Liver (tissue), 9 donors: Measurements from ENCODE around the gene ANKRD60. TPM values are rescaled to one million over a fixed set of nuclear protein-coding genes. Genes with fewer than 3 reads are reported as not detected.

Source experiments
- DNase-seq: peaks from one replicate; pipeline ENCODE4 v3.0.0-alpha.2; 2017; ENCODE audit warnings: low spot score
- H3K27ac ChIP-seq, 2 donors: one replicate each; pipeline ENCODE4 v1.7.0; 2013; ENCODE audit warnings: inconsistent platforms in 2 of 2, low read length in 2 of 2, control low read depth in 1 of 2, low read depth in 1 of 2, mild to moderate bottlenecking in 1 of 2
- H3K27me3 ChIP-seq, 4 donors: one replicate each; pipeline versions ENCODE4 v1.6.1 to v1.7.0; 2013; ENCODE audit warnings: low read length in 3 of 4, inconsistent platforms in 1 of 4, mild to moderate bottlenecking in 1 of 4, moderate library complexity in 1 of 4; ENCODE audit not compliant: control insufficient read depth in 4 of 4, insufficient read depth in 4 of 4
- H3K36me3 ChIP-seq, 4 donors: one replicate each; pipeline versions ENCODE4 v1.6.1 to v1.7.0; 2013; ENCODE audit warnings: low read length in 3 of 4, mild to moderate bottlenecking in 3 of 4, low read depth in 1 of 4, moderate library complexity in 1 of 4; ENCODE audit not compliant: control insufficient read depth in 4 of 4, insufficient read depth in 3 of 4
- H3K4me1 ChIP-seq, 4 donors: one replicate each; pipeline versions ENCODE4 v1.6.1 to v1.7.0; 2013; ENCODE audit warnings: low read length in 3 of 4, mild to moderate bottlenecking in 3 of 4, moderate library complexity in 1 of 4; ENCODE audit not compliant: control insufficient read depth in 4 of 4, insufficient read depth in 4 of 4
- H3K4me3 ChIP-seq, 3 donors: one replicate each; pipeline versions ENCODE4 v1.6.1 to v1.7.0; 2013; ENCODE audit warnings: low read length in 3 of 3, control low read depth in 1 of 3, low read depth in 1 of 3, mild to moderate bottlenecking in 1 of 3
- H3K9ac ChIP-seq, 2 donors: one replicate each; pipeline ENCODE4 v1.7.0; 2013; ENCODE audit warnings: low read length in 2 of 2, mild to moderate bottlenecking in 2 of 2, moderate library complexity in 2 of 2, control low read depth in 1 of 2, low read depth in 1 of 2
- H3K9me3 ChIP-seq, 4 donors: one replicate each; pipeline versions ENCODE4 v1.6.1 to v1.7.0; 2013; ENCODE audit warnings: low read length in 3 of 4; ENCODE audit not compliant: control insufficient read depth in 4 of 4
- ATF3 ChIP-seq: IDR thresholded peaks from 2 replicates; pipeline ENCODE4 v1.6.1; 2016; ENCODE audit warnings: antibody characterized with exemption
- EGR1 ChIP-seq, 2 donors: IDR thresholded peaks; 2 replicates each; pipeline ENCODE4 v1.6.1; 2016 to 2018; ENCODE audit warnings: antibody characterized with exemption in 2 of 2, low read depth in 2 of 2
- FOXA1 ChIP-seq: IDR thresholded peaks from 2 replicates; pipeline ENCODE4 v1.6.1; 2016; ENCODE audit warnings: antibody characterized with exemption
- FOXA2 ChIP-seq: IDR thresholded peaks from 2 replicates; pipeline ENCODE4 v1.6.1; 2016; ENCODE audit warnings: antibody characterized with exemption
- GABPA ChIP-seq, 2 donors: IDR thresholded peaks in 1 of 2; conservative IDR thresholded peaks in 1 of 2; 2 replicates each; pipeline ENCODE4 v1.6.1; 2016; ENCODE audit warnings: antibody characterized with exemption in 2 of 2, mild to moderate bottlenecking in 1 of 2, moderate library complexity in 1 of 2
- HNF4A ChIP-seq, 2 donors: conservative IDR thresholded peaks; 2 replicates each; pipeline ENCODE4 v1.6.1; 2016; ENCODE audit warnings: antibody characterized with exemption in 2 of 2, mild to moderate bottlenecking in 2 of 2
- HNF4G ChIP-seq: IDR thresholded peaks from 2 replicates; pipeline ENCODE4 v1.6.1; 2016; ENCODE audit warnings: antibody characterized with exemption
- JUND ChIP-seq, 2 donors: IDR thresholded peaks; 2 replicates each; pipeline ENCODE4 v1.6.1; 2016; ENCODE audit warnings: antibody characterized with exemption in 2 of 2
- RAD21 ChIP-seq, 2 donors: IDR thresholded peaks; 2 replicates each; pipeline ENCODE4 v1.6.1; 2016; ENCODE audit warnings: antibody characterized with exemption in 2 of 2, mild to moderate bottlenecking in 2 of 2
- TAF1 ChIP-seq: conservative IDR thresholded peaks from 2 replicates; pipeline ENCODE4 v1.6.1; 2016; ENCODE audit warnings: antibody characterized with exemption, mild to moderate bottlenecking
- YY1 ChIP-seq: IDR thresholded peaks from 2 replicates; pipeline ENCODE4 v1.6.1; 2016; ENCODE audit warnings: antibody characterized with exemption, mild to moderate bottlenecking
- WGBS: extraction: QIAGEN DNeasy Blood & Tissue Kit; methylation state at CpG from one replicate; pipeline ENCODE4 v1.1.7; 2013; 5-methylcytosine and 5-hydroxymethylcytosine counted together
- polyA plus RNA-seq, 2 donors: library from polyadenylated mRNA; stranded (reverse) in 1 of 2; unstranded in 1 of 2; fragments of 200-250 nt in 1 of 2; fragments of >200 nt in 1 of 2; fragmentation: Nextera tagmentation in 1 of 2; extraction: Ambion mirVana in 1 of 2; gene quantifications; one replicate each; pipeline versions ENCODE4 v1.2.1 to v1.2.3, GENCODE V29; 2013 to 2015
- total RNA-seq, 2 donors: library from RNA; depleted of rRNA; stranded (reverse); fragments of >200 nt; gene quantifications; one replicate each; pipeline ENCODE4 v1.2.3, GENCODE V29; 2014
- TF ChIP-seq, protein P1 (sequence below): IDR thresholded peaks from 2 replicates; pipeline ENCODE4 v1.6.1; 2016; ENCODE audit warnings: antibody characterized with exemption
- donor health status: healthy.
- donor health status: healthy.
- donor health status: healthy.
- donor health status: healthy.
- donor health status: healthy.

Gene ANKRD60
- total and polyA plus RNA-seq, 4 donors: not detected

DNA sequence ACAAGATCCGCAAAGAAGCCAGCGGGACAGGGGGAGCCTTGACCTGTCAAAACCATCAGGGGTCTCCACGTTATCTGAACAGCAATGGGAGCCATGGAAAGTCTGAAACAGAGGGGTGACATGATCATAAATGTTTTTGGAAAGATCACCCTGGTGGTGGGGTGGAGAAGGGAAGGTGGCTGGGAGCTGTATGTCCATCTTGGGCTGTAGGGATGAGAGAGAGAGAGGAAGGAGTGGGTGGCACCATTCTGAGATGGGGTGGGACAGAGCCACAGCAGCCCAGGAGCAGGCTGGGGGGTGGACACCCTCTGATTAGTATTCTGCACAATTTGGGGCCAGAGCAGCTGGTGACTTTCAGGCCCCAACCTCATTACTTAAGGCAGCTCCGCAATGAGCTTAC lies 30.1 kb downstream of the ANKRD60 start:
- Histone ChIP-seq H3K36me3 (no peaks in the 10 kb centered on the region), H3K27me3 (no peaks in the 10 kb centered on the region), H3K9me3 (no peaks in the 10 kb centered on the region), H3K4me1 (no peaks in the 10 kb centered on the region), H3K4me3 (no peak overlapping the region), H3K9ac (no peak overlapping the region), H3K27ac (no peak overlapping the region)
- WGBS: 74% methylated on average over 4 of the region's 4 CpGs
- TF ChIP-seq HNF4G (no peak), HNF4A (conservative IDR thresholded peaks at IDR 0.05) (no peak), GABPA (IDR thresholded peaks at IDR 0.05 in 1 of 2, conservative IDR thresholded peaks at IDR 0.05 in 1 of 2) (no peak), FOXA2 (no peak)
- no peak for DNase-seq

DNA sequence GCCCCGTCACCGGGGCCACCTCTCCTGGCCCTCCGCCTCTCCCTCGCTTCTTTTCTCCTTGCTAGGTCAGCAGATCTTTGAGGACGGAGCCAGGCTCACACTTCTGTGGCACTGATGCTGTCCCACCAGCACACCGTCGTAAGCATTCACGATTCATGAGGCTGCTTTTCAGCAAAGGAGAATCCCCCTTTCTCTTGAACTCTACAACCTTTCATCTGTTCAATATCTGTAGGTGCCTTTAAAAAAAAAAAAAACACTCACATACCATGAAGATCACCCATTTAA lies 31.3 kb downstream of the ANKRD60 start:
- Histone ChIP-seq H3K4me1 (no peaks in the 10 kb centered on the region), H3K36me3 (no peaks in the 10 kb centered on the region), H3K9me3 (no peaks in the 10 kb centered on the region), H3K4me3 (no peak overlapping the region), H3K27me3 (peaks cover 0 to 4% (median 0%) of the 10 kb centered on the region in 4 donors), H3K27ac (no peak overlapping the region), H3K9ac (no peak overlapping the region)
- no peak for TF ChIP-seq RAD21 (IDR thresholded peaks at IDR 0.05)
- no peak for TF ChIP-seq FOXA1
- no peak for TF ChIP-seq YY1
- no peak for TF ChIP-seq JUND (IDR thresholded peaks at IDR 0.05)
- no peak for TF ChIP-seq TAF1
- TF ChIP-seq ATF3: no peak
- TF ChIP-seq EGR1 (IDR thresholded peaks at IDR 0.05; ENCODE audit: low read depth in 2 of 2): no peak
- DNase-seq: no peak
- WGBS: 95% methylated on average over 8 of the region's 8 CpGs

- DNase-seq: no peak
- Histone ChIP-seq H3K27ac (no peak overlapping the region), H3K4me3 (no peak overlapping the region), H3K4me1 (no peaks in the 10 kb centered on the region), H3K27me3 (peaks cover 0 to 5% (median 0%) of the 10 kb centered on the region in 4 donors), H3K9ac (no peak overlapping the region), H3K9me3 (no peaks in the 10 kb centered on the region), H3K36me3 (no peaks in the 10 kb centered on the region)
- TF ChIP-seq, protein P1, sequence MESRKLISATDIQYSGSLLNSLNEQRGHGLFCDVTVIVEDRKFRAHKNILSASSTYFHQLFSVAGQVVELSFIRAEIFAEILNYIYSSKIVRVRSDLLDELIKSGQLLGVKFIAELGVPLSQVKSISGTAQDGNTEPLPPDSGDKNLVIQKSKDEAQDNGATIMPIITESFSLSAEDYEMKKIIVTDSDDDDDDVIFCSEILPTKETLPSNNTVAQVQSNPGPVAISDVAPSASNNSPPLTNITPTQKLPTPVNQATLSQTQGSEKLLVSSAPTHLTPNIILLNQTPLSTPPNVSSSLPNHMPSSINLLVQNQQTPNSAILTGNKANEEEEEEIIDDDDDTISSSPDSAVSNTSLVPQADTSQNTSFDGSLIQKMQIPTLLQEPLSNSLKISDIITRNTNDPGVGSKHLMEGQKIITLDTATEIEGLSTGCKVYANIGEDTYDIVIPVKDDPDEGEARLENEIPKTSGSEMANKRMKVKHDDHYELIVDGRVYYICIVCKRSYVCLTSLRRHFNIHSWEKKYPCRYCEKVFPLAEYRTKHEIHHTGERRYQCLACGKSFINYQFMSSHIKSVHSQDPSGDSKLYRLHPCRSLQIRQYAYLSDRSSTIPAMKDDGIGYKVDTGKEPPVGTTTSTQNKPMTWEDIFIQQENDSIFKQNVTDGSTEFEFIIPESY: no peak
- TF ChIP-seq HNF4G: no peak
- TF ChIP-seq HNF4A (conservative IDR thresholded peaks at IDR 0.05): no peak
- WGBS: 86% methylated on average over 24 of the region's 24 CpGs
These were observed 31.9 kb downstream of the ANKRD60 start for GRCh38 chr20:58196402-58197184.

DNA sequence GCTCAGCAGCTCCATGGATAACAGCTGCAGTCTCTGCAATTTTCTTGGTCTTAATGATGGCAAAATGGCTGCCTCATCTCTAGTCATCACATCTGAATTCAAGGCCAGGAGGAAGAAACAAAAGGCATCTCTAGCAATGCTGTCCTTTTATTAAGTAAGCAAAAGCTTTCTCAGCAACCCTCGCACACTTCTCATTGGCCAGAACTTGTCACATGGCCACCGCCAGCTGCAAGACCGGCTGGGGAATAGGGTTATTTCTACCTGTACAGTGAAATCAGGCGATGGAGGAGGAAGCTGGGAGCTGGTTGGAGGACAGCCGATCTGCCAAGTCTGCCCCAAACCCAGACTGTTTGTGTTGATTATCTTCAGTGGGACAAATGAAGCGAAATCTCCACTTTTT lies 33.4 kb downstream of the ANKRD60 start:
- no peaks in the 10 kb centered on the region for H3K4me1 ChIP-seq
- no peak for TF ChIP-seq ATF3
- no peak overlapping the region for H3K27ac ChIP-seq
- no peak for DNase-seq
- peaks cover 0 to 5% (median 0%) of the 10 kb centered on the region in 4 donors for H3K27me3 ChIP-seq
- H3K4me3 ChIP-seq: no peak overlapping the region
- no peaks in the 10 kb centered on the region for H3K9me3 ChIP-seq
- no peaks in the 10 kb centered on the region for H3K36me3 ChIP-seq
- no peak overlapping the region for H3K9ac ChIP-seq
- WGBS: 89% methylated on average over 6 of the region's 6 CpGs
